IMR-90 (cell line): ENCODE results near the gene ARHGEF10L. TPM values are rescaled to one million over a fixed set of nuclear protein-coding genes. Genes with fewer than 3 reads are reported as not detected.

ENCODE experiments used
- ATAC-seq: fragments of 200-7000 bp; cut with Tn5 transposase; 2 replicates; pipeline ENCODE4 v1.9.1; 2020; ENCODE audit warnings: low read depth, mild to moderate bottlenecking, moderate library complexity
- BruUV-seq: library from RNA; stranded (reverse); fragments of 400-500 nt; replicated peaks from 2 replicates; lab custom pipeline; 2021; lab: Mats Ljungman, UMichigan
- CTCF ChIA-PET: fragments of 300-600 bp; formaldehyde crosslinking; extraction: SDS; loops from one replicate; lab custom pipeline; 2021; ENCODE audit warnings: antibody characterized with exemption; lab: Yijun Ruan, JAX
- POLR2A ChIA-PET: fragments of 300-600 bp; sonication (Branson Sonifier 250); formaldehyde crosslinking; loops from one replicate; lab custom pipeline; 2022; ENCODE audit warnings: antibody characterized with exemption; ENCODE audit not compliant: unreplicated experiment; lab: Charles Lee
- DNase-seq: peaks from one replicate; pipeline ENCODE4 v3.0.0; 2013
- H2AFZ ChIP-seq: replicated peaks from 2 replicates; pipeline ENCODE3; 2013; ENCODE audit warnings: low read length, mild to moderate bottlenecking; ENCODE audit not compliant: poor library complexity
- H2AK5ac ChIP-seq: 2 replicates; pipeline ENCODE4 v1.6.1; 2013; ENCODE audit warnings: low read depth, low read length, inconsistent platforms
- H2AK9ac ChIP-seq: replicated peaks from 2 replicates; pipeline ENCODE3; 2013; ENCODE audit warnings: mild to moderate bottlenecking, low read depth, low read length, moderate library complexity; ENCODE audit not compliant: poor library complexity
- H2BK120ac ChIP-seq: 2 replicates; pipeline ENCODE4 v1.6.1; 2013; ENCODE audit warnings: low read depth, low read length, inconsistent platforms
- H2BK15ac ChIP-seq: 3 replicates; pipeline ENCODE4 v1.6.1; 2013; ENCODE audit warnings: low read depth, low read length, inconsistent platforms
- H2BK20ac ChIP-seq: 2 replicates; pipeline ENCODE4 v1.6.1; 2013; ENCODE audit warnings: low read depth, mild to moderate bottlenecking, inconsistent platforms, low read length, moderate library complexity
- H2BK5ac ChIP-seq: 2 replicates; pipeline ENCODE4 v1.6.1; 2013; ENCODE audit warnings: mild to moderate bottlenecking, low read depth, low read length, inconsistent platforms; ENCODE audit not compliant: poor library complexity, severe bottlenecking
- H3K14ac ChIP-seq: replicated peaks from 2 replicates; pipeline ENCODE4 v1.6.1; 2013; ENCODE audit warnings: low read depth, low read length, inconsistent platforms
- H3K18ac ChIP-seq: 2 replicates; pipeline ENCODE4 v1.6.1; 2013; ENCODE audit warnings: low read depth, low read length, control low read depth
- H3K23ac ChIP-seq: 2 replicates; pipeline ENCODE4 v1.6.1; 2013; ENCODE audit warnings: low read depth, low read length, inconsistent platforms
- H3K27ac ChIP-seq: 2 replicates; pipeline ENCODE4 v1.5.1; 2013; ENCODE audit warnings: mild to moderate bottlenecking, control low read depth, low read length; ENCODE audit not compliant: insufficient read depth
- H3K27me3 ChIP-seq: 2 replicates; pipeline ENCODE4 v1.6.1; 2013; ENCODE audit warnings: low read length; ENCODE audit not compliant: control insufficient read depth, insufficient read depth
- H3K36me3 ChIP-seq: 2 replicates; pipeline ENCODE4 v1.6.1; 2013; ENCODE audit warnings: low read length, mixed read lengths; ENCODE audit not compliant: control insufficient read depth, insufficient read depth
- H3K4ac ChIP-seq: 2 replicates; pipeline ENCODE4 v1.6.1; 2013; ENCODE audit warnings: low read depth, low read length, inconsistent platforms
- H3K4me1 ChIP-seq: 2 replicates; pipeline ENCODE4 v1.6.1; 2013; ENCODE audit warnings: low read length, mixed read lengths; ENCODE audit not compliant: control insufficient read depth, insufficient read depth
- H3K4me2 ChIP-seq: 2 replicates; pipeline ENCODE4 v1.6.1; 2013; ENCODE audit warnings: low read depth, mild to moderate bottlenecking, control low read depth, low read length, moderate library complexity
- H3K4me3 ChIP-seq: 2 replicates; pipeline ENCODE4 v1.5.1; 2013; ENCODE audit warnings: low read depth, mild to moderate bottlenecking, control low read depth, low read length, moderate library complexity; ENCODE audit not compliant: insufficient read depth
- H3K56ac ChIP-seq: 2 replicates; pipeline ENCODE4 v1.6.1; 2013; ENCODE audit warnings: low read length, inconsistent platforms; ENCODE audit not compliant: insufficient read depth; ENCODE audit errors: extremely low read depth
- H3K79me1 ChIP-seq, 2 experiments: 2 replicates each; pipeline ENCODE4 v1.6.1; 2013; ENCODE audit warnings: low read length in 2 of 2, inconsistent platforms in 1 of 2, low read depth in 1 of 2
- H3K9ac ChIP-seq: 2 replicates; pipeline ENCODE4 v1.6.1; 2013; ENCODE audit warnings: low read depth, low read length, control low read depth
- H3K9me1 ChIP-seq: 2 replicates; pipeline ENCODE4 v1.6.1; 2013; ENCODE audit warnings: low read length, inconsistent platforms; ENCODE audit not compliant: insufficient read depth
- H3K9me3 ChIP-seq: 2 replicates; pipeline ENCODE4 v1.6.1; 2013; ENCODE audit warnings: low read length; ENCODE audit not compliant: control insufficient read depth, insufficient read depth
- H4K20me1 ChIP-seq: 2 replicates; pipeline ENCODE4 v1.6.1; 2013; ENCODE audit warnings: low read length, inconsistent platforms; ENCODE audit not compliant: insufficient read depth
- H4K5ac ChIP-seq: 2 replicates; pipeline ENCODE4 v1.6.1; 2013; ENCODE audit warnings: mild to moderate bottlenecking, low read depth, low read length, control low read depth
- H4K8ac ChIP-seq, 2 experiments: 2 replicates each; pipeline ENCODE4 v1.6.1; 2013; ENCODE audit warnings: low read depth in 2 of 2, low read length in 2 of 2, control low read depth in 1 of 2, inconsistent platforms in 1 of 2
- H4K91ac ChIP-seq: 2 replicates; pipeline ENCODE4 v1.6.1; 2013; ENCODE audit warnings: low read depth, low read length, inconsistent platforms; ENCODE audit not compliant: insufficient read depth
- FOS ChIP-seq: fragments of 150-350 bp; IDR thresholded peaks from 2 replicates; pipeline ENCODE4 v1.6.1; 2016; ENCODE audit warnings: low read depth, low read length
- MAZ ChIP-seq: IDR thresholded peaks from 2 replicates; pipeline ENCODE4 v1.6.1; 2012; ENCODE audit warnings: low read depth, mild to moderate bottlenecking, low read length, improper control_type of control experiment, moderate library complexity, borderline replicate concordance
- POLR2A ChIP-seq: IDR thresholded peaks from 2 replicates; pipeline ENCODE4 v1.6.1; 2012; ENCODE audit warnings: mild to moderate bottlenecking, low read depth, low read length
- RAD21 ChIP-seq: IDR thresholded peaks from 2 replicates; pipeline ENCODE4 v1.6.1; 2012; ENCODE audit warnings: low read length, improper control_type of control experiment
- RFX5 ChIP-seq: IDR thresholded peaks from 2 replicates; pipeline ENCODE4 v1.8.0; 2012; ENCODE audit warnings: low read depth, mild to moderate bottlenecking, low read length, moderate library complexity
- SMC3 ChIP-seq: fragments of 150-350 bp; IDR thresholded peaks from 2 replicates; pipeline ENCODE4 v1.6.1; 2016; ENCODE audit warnings: low read depth, mild to moderate bottlenecking, antibody characterized with exemption, low read length, moderate library complexity
- WGBS, 2 experiments: methylation state at CpG; one replicate each; pipeline versions ENCODE4 v1.1.5 to v1.1.7; 2013; ENCODE audit warnings: missing lambda C conversion rate in 2 of 2; ENCODE audit not compliant: insufficient read length in 1 of 2; ENCODE audit errors: extremely low coverage in 2 of 2; 5-methylcytosine and 5-hydroxymethylcytosine counted together
- dilution Hi-C: fragments of 300-500 bp; cut with HindIII; formaldehyde crosslinking; loops from one replicate; pipeline ENCODE4 v1.14.3; 2018; ENCODE audit warnings: low sequenced_read_pairs; ENCODE audit not compliant: unreplicated experiment
- in situ Hi-C: fragments of 300-500 bp; cut with MboI; formaldehyde crosslinking; loops from 3 replicates; pipeline ENCODE4 v1.14.3; 2019; ENCODE audit warnings: low sequenced_read_pairs, inconsistent platforms, mixed read lengths
- intact Hi-C: fragments of 100-400 bp; cut with micrococcal nuclease; formaldehyde crosslinking; loops from 2 replicates; pipeline ENCODE4 v1.10.0; 2022
- polyA plus RNA-seq, 3 experiments: library from polyadenylated mRNA; depleted of rRNA; stranded (reverse); fragments of >200 nt; gene quantifications; 2 replicates each; pipeline ENCODE4 v1.2.3, GENCODE V29; 2012; ENCODE audit warnings: low replicate concordance in 1 of 3
- total RNA-seq: library from RNA; depleted of rRNA; stranded (reverse); fragments of >200 nt; gene quantifications from 2 replicates; pipeline ENCODE4 v1.2.3, GENCODE V29; 2012
- TF ChIP-seq, protein P1 (sequence below): fragments of 150-350 bp; IDR thresholded peaks from 2 replicates; pipeline ENCODE4 v1.6.1; 2017; ENCODE audit warnings: mild to moderate bottlenecking, antibody characterized with exemption, low read length, low read depth

The ARHGEF10L gene
- total and polyA plus RNA-seq, 2 of the 4 experiments (the other 2 are of a cell fraction), result 4.8 to 12.4 TPM

DNA sequence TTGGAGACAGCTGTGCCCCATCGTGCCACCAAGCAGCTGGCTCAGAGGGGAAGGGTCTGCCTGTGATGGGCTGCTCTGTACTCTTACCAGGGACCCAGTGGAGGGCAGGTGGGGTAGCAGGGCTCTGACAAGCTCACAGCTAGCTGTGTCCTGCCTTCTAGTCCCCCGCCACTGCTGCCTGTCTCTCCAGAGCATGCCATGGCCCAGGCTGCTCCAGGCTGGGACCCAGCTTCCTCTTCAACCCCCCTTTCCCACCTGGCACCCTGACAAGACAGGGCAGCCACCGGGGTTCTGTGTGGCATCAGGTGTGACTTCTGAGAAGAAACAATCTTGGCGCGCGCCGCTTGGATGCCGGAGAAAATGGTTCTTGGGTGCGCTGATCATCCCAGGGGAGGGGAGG lies 123.3 kb downstream of the ARHGEF10L start:
- H3K4me2 ChIP-seq, result no peak overlapping the region
- H3K27ac ChIP-seq, result no peak overlapping the region
- no peaks in the 10 kb centered on the region; a peak in 1 of 4 replicates for H3K79me1 ChIP-seq
- DNase-seq, result no peak
- WGBS, 2 experiments, result no CpG with 5 or more reads among the region's 9 CpGs
- no peak overlapping the region for H2BK15ac ChIP-seq
- CTCF ChIA-PET, result interaction anchor here (2.2 kb wide), 1 partner anchor 163 kb away, joined by 9 read pairs; no protein-coding TSS in a partner anchor
- no peak overlapping the region for H2AFZ ChIP-seq
- H3K9me1 ChIP-seq, result no peaks in the 10 kb centered on the region
- no peak overlapping the region for H4K5ac ChIP-seq
- no peak overlapping the region for H3K4me3 ChIP-seq
- no peak overlapping the region for H4K8ac ChIP-seq
- H3K36me3 ChIP-seq, result peaks cover 22% of the 10 kb centered on the region
- no peak overlapping the region for H3K23ac ChIP-seq
- H3K9me3 ChIP-seq, result no peaks in the 10 kb centered on the region
- no peak overlapping the region for H2AK5ac ChIP-seq
- H3K56ac ChIP-seq, result no peak overlapping the region
- BruUV-seq, result no TSS peak
- H2AK9ac ChIP-seq, result no peak overlapping the region
- no peak overlapping the region for H2BK20ac ChIP-seq
- no peak overlapping the region for H2BK5ac ChIP-seq
- dilution Hi-C loops (no loop called here), in situ Hi-C loops (loop anchor here (5.0 kb wide), 1 partner anchor 160 kb away; no protein-coding TSS in a partner anchor), intact Hi-C loops (loop anchor here (1.0 kb wide), 1 partner anchor 164 kb away; no protein-coding TSS in a partner anchor)
- no peak overlapping the region for H4K91ac ChIP-seq
- no peak overlapping the region for H3K9ac ChIP-seq
- H4K20me1 ChIP-seq, result 0 out of 2 replicates have a peak, but pooled peaks cover 4% of the 10 kb centered on the region
- H3K4ac ChIP-seq, result no peak overlapping the region
- POLR2A ChIA-PET, result no interaction called here
- H2BK120ac ChIP-seq, result no peak overlapping the region
- no peak overlapping the region for H3K14ac ChIP-seq
- H3K18ac ChIP-seq, result no peak overlapping the region
- no peaks in the 10 kb centered on the region for H3K4me1 ChIP-seq
- ATAC-seq, result no peak
- TF ChIP-seq MAZ (no peak), SMC3 (no peak), POLR2A (no peak), RAD21 (no peak), FOS (no peak), RFX5 (no peak)
- TF ChIP-seq, protein P1, sequence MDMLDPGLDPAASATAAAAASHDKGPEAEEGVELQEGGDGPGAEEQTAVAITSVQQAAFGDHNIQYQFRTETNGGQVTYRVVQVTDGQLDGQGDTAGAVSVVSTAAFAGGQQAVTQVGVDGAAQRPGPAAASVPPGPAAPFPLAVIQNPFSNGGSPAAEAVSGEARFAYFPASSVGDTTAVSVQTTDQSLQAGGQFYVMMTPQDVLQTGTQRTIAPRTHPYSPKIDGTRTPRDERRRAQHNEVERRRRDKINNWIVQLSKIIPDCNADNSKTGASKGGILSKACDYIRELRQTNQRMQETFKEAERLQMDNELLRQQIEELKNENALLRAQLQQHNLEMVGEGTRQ, result no peak
- H3K27me3 ChIP-seq, result no peaks in the 10 kb centered on the region
